AG09319 (cell line): ENCODE measurements around the gene GARIN6.
"Not testable (repeated sequence)": the region's sequence is repeated elsewhere in the genome, so short reads cannot be mapped to it uniquely, and the experiment has no call there.

Experiments
- DNase-seq: peaks from one replicate; pipeline ENCODE4 v3.0.0-alpha.2; 2010; ENCODE audit warnings: low read depth; ENCODE audit errors: extremely low read depth
- CTCF ChIP-seq: IDR thresholded peaks from 2 replicates; pipeline ENCODE4 v1.5.1; 2011; ENCODE audit warnings: low read depth, mild to moderate bottlenecking, inconsistent platforms, low read length, moderate library complexity

Gene GARIN6

GRCh38 chr12:99619389-99620158 lies 28.0 kb upstream of the GARIN6 start:
- TF ChIP-seq CTCF: peak; percentile 70
- no peak for DNase-seq

- no peak for TF ChIP-seq CTCF
- no peak for DNase-seq
Observed at GRCh38 chr12:99620159-99620479, 27.4 kb upstream of the GARIN6 start.

DNA sequence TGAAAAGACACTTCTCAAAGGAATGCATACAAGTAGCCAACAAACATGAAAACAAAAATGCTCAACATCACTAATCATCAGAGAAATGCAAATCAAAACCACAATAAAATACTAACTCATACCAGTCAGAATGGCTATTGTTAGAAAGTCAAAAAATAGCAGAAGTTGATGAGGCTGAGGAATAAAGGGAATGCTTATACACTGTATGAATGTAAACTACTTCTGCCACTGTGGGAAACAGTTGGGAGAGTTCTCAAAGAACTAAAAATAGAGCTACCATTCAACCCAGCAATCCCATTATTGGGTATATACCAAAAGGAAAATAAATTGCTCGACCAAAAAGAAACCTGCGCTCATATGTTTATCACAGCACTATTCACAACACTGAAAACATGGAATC lies 23.0 kb upstream of the GARIN6 start:
- DNase-seq: not testable (repeated sequence)

DNA sequence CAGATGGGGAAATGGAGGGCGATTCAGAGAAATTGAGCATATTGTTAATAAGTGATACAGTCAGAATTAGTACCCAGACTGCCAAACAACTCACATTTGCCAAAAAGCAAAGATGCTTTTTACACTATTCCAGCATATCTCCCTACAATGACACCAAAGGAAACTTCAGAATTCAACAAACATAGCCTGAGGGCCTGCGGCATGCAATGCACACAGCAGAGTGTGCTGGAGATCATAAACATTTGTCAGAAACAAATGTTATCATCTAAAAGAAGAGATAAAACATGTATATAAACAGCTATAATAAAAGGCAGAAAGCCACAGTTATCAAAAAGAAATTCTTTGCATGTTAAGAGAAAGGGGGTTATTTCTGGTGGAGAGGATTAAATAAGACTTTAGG lies 20.1 kb upstream of the GARIN6 start:
- DNase-seq: no peak
- no peak for TF ChIP-seq CTCF

GRCh38 chr12:99644629-99645028 lies 2.9 kb upstream of the GARIN6 start:
- no peak for DNase-seq
- no peak for TF ChIP-seq CTCF

DNA sequence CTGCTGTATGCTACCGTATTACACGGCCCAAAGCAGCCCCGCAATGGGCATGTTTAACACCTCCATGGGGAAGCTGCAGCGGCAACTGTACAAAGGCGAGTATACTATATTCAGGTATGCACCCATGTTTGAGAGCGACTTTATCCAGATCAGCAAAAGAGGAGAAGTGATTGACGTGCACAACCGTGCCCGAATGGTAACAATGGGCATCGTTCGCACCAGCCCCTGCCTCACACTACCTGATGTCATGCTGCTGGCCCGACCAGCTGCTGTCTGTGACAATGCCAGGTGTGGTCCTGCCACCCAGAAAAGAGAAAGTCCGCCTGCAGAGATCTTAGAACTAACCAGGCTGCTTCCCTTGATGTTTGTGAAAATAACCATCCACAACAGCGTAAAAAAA lies 630 bp downstream of the GARIN6 start:
- DNase-seq: no peak
- no peak for TF ChIP-seq CTCF

DNA sequence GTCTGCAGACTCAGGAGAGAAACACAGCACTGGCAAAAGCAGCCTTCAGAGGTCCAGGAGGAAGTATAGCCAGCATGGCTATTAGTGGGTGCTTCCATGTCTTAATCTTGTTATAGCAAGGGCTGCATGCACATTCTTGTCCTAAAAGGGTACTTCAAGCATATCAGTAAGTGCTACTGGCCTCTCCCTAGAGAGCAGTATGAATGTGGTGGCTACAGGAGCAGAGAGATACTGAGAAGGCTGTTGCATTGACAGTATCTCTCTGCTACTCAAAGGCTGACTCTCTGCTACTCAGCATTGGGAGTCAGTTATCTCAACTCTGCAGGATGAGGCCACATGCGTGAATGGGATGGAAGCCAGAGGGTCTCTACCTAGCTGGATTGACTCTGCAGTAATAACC lies 2.0 kb downstream of the GARIN6 start:
- no peak for TF ChIP-seq CTCF
- no peak for DNase-seq

DNA sequence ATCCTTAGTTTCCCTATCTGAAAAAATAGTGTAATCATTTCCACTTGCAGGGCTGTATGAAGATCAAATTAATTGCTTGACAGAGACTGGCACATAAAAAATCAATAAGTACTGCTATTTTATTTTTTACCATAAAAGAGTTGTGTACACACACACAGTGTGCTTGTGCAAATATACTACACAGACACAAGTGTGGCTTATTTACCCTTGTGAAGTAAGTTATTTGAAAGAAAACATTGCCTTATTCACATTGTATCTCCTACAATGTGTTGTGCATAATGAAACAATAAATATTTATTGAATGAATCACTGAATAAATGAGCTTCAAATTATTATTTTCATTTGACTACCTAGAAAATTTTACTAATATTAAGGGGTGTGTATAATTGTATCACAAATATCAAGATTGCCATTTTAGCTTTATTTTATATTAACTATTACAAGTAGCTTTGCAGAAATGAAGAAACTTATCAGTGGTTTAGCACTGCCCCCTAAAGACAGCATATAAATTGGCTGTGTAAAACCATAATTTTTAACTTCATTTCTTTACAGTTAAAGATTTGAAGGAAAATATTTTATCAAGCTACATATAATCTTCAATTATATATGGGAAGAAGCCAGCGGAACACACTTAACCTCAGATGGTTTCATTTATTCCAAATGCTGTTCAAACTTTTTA lies 11.3 kb downstream of the GARIN6 start:
- no peak for DNase-seq
- TF ChIP-seq CTCF: no peak; the same call in 1 of the 2 replicates
